ENCODE measurements around the gene NCOA7.

Gene NCOA7

GRCh38 chr6:125979101-125979500, 188.3 kb downstream of the NCOA7 start:
- no peak overlapping the region for H3K4me3 ChIP-seq (ENCODE audit: low read depth, low read length)
- no peak for TF ChIP-seq CTCF (IDR thresholded peaks at IDR 0.05; ENCODE audit: borderline replicate concordance, insufficient read depth, low read depth, low read length)
